Activated effector memory CD4-positive, alpha-beta T cell treated with anti-CD3 and anti-CD28 coated beads, Interleukin-2, amount 50 U/mL, for 16 hours (primary cell): ENCODE measurements around the gene TUBA4A.
"Not testable (repeated sequence)": the region's sequence is repeated elsewhere in the genome, so short reads cannot be mapped to it uniquely, and the experiment has no call there.

ENCODE experiments used
- DNase-seq: peaks from one replicate; pipeline ENCODE4 v3.0.0-alpha.2; 2020

The TUBA4A gene

GRCh38 chr2:219209236-219210195 is 44.2 kb downstream of the TUBA4A start:
- no peak for DNase-seq

GRCh38 chr2:219207884-219208740 is 45.6 kb downstream of the TUBA4A start:
- no peak for DNase-seq

GRCh38 chr2:219207134-219207883 is 46.4 kb downstream of the TUBA4A start:
- no peak for DNase-seq

GRCh38 chr2:219206328-219207133 is 47.2 kb downstream of the TUBA4A start, which contains the start of gene ZFAND2B:
ZFAND2B (plus strand) TSS chr2:219206782; CDS start chr2:219206988, 206 bp downstream.
- DNase-seq, result peak; percentile 98

- DNase-seq, result no peak
These were observed 47.8 kb downstream of the TUBA4A start for GRCh38 chr2:219205981-219206327.

GRCh38 chr2:219205165-219205538 is 48.6 kb downstream of the TUBA4A start:
- DNase-seq, result no peak

GRCh38 chr2:219204425-219205164 is 49.1 kb downstream of the TUBA4A start:
- no peak for DNase-seq

- not testable (repeated sequence) for DNase-seq
These were observed 52.4 kb downstream of the TUBA4A start for GRCh38 chr2:219201331-219201730.

GRCh38 chr2:219200502-219201326 is 53.0 kb downstream of the TUBA4A start:
- not testable (repeated sequence) for DNase-seq
